ENCODE results near the gene PTPRU.

PTPRU gene

GRCh38 chr1:29324202-29324601, 87.9 kb downstream of the PTPRU start:
- Histone ChIP-seq H3K9me3 (ENCODE audit: insufficient read depth, low read length) (no peaks in the 10 kb centered on the region), H3K27me3 (ENCODE audit: low read length) (no peaks in the 10 kb centered on the region), H3F3A (ENCODE audit: insufficient read depth) (no peaks in the 10 kb centered on the region), H4K20me1 (ENCODE audit: low read depth, low read length) (no peaks in the 10 kb centered on the region), H2AFZ (ENCODE audit: low read depth, low read length, severe bottlenecking) (no peak overlapping the region), H3K4me3 (ENCODE audit: insufficient read depth, low read length, poor library complexity, severe bottlenecking) (no peak overlapping the region), H3K27ac (ENCODE audit: low read depth, low read length) (no peak overlapping the region), H3K4me2 (ENCODE audit: low read depth, low read length, poor library complexity, severe bottlenecking) (no peak overlapping the region), H3K9ac (ENCODE audit: low read length) (no peak overlapping the region), H3K79me2 (ENCODE audit: insufficient read depth, low read length) (no peaks in the 10 kb centered on the region), H3K36me3 (ENCODE audit: low read length) (no peaks in the 10 kb centered on the region), H3K9me2 (replicated peaks; ENCODE audit: insufficient read depth, low read length) (no peaks in the 10 kb centered on the region)
- TF ChIP-seq EZH2phosphoT487 (conservative IDR thresholded peaks at IDR 0.05; ENCODE audit: low read length), result no peak
- TF ChIP-seq CTCF (IDR thresholded peaks at IDR 0.05; ENCODE audit: insufficient read depth, low read length, poor library complexity, severe bottlenecking), result no peak

- no peaks in the 10 kb centered on the region for H3K79me2 ChIP-seq (ENCODE audit: insufficient read depth, low read length)
- H3F3A ChIP-seq (ENCODE audit: insufficient read depth), result no peaks in the 10 kb centered on the region
- no peaks in the 10 kb centered on the region for H4K20me1 ChIP-seq (ENCODE audit: low read depth, low read length)
- H3K9me2 ChIP-seq (replicated peaks; ENCODE audit: insufficient read depth, low read length), result no peaks in the 10 kb centered on the region
- no peaks in the 10 kb centered on the region for H3K9me3 ChIP-seq (ENCODE audit: insufficient read depth, low read length)
- H3K27ac ChIP-seq (ENCODE audit: low read depth, low read length), result no peak overlapping the region
- no peaks in the 10 kb centered on the region for H3K27me3 ChIP-seq (ENCODE audit: low read length)
- no peak overlapping the region for H3K4me2 ChIP-seq (ENCODE audit: low read depth, low read length, poor library complexity, severe bottlenecking)
- no peaks in the 10 kb centered on the region for H3K36me3 ChIP-seq (ENCODE audit: low read length)
- no peak overlapping the region for H3K9ac ChIP-seq (ENCODE audit: low read length)
- TF ChIP-seq EZH2phosphoT487 (conservative IDR thresholded peaks at IDR 0.05; ENCODE audit: low read length) (no peak), CTCF (IDR thresholded peaks at IDR 0.05; ENCODE audit: insufficient read depth, low read length, poor library complexity, severe bottlenecking) (no peak)
- no peak overlapping the region for H2AFZ ChIP-seq (ENCODE audit: low read depth, low read length, severe bottlenecking)
- no peak overlapping the region for H3K4me3 ChIP-seq (ENCODE audit: insufficient read depth, low read length, poor library complexity, severe bottlenecking)
Measured at GRCh38 chr1:29324771-29325351, 88.5 kb downstream of the PTPRU start.

GRCh38 chr1:29325675-29326074, 89.4 kb downstream of the PTPRU start:
- Histone ChIP-seq H3K27me3 (ENCODE audit: low read length) (no peaks in the 10 kb centered on the region), H3K4me2 (ENCODE audit: low read depth, low read length, poor library complexity, severe bottlenecking) (no peak overlapping the region), H3K27ac (ENCODE audit: low read depth, low read length) (no peak overlapping the region), H3K9me2 (replicated peaks; ENCODE audit: insufficient read depth, low read length) (no peaks in the 10 kb centered on the region), H3K9ac (ENCODE audit: low read length) (no peak overlapping the region), H3K36me3 (ENCODE audit: low read length) (no peaks in the 10 kb centered on the region), H3K79me2 (ENCODE audit: insufficient read depth, low read length) (no peaks in the 10 kb centered on the region), H3K4me3 (ENCODE audit: insufficient read depth, low read length, poor library complexity, severe bottlenecking) (no peak overlapping the region), H3K9me3 (ENCODE audit: insufficient read depth, low read length) (no peaks in the 10 kb centered on the region), H3F3A (ENCODE audit: insufficient read depth) (no peaks in the 10 kb centered on the region), H4K20me1 (ENCODE audit: low read depth, low read length) (no peaks in the 10 kb centered on the region), H2AFZ (ENCODE audit: low read depth, low read length, severe bottlenecking) (no peak overlapping the region)
- no peak for TF ChIP-seq CTCF (IDR thresholded peaks at IDR 0.05; ENCODE audit: insufficient read depth, low read length, poor library complexity, severe bottlenecking)
- TF ChIP-seq EZH2phosphoT487 (conservative IDR thresholded peaks at IDR 0.05; ENCODE audit: low read length), result no peak
